GM19193 (cell line): ENCODE results near the gene ENO4.

Source experiments
- POLR2A ChIP-seq: IDR thresholded peaks from 4 replicates; pipeline ENCODE4 v1.6.1; 2011; ENCODE audit not compliant: insufficient read depth, insufficient read length; ENCODE audit errors: extremely low read depth

The ENO4 gene

DNA sequence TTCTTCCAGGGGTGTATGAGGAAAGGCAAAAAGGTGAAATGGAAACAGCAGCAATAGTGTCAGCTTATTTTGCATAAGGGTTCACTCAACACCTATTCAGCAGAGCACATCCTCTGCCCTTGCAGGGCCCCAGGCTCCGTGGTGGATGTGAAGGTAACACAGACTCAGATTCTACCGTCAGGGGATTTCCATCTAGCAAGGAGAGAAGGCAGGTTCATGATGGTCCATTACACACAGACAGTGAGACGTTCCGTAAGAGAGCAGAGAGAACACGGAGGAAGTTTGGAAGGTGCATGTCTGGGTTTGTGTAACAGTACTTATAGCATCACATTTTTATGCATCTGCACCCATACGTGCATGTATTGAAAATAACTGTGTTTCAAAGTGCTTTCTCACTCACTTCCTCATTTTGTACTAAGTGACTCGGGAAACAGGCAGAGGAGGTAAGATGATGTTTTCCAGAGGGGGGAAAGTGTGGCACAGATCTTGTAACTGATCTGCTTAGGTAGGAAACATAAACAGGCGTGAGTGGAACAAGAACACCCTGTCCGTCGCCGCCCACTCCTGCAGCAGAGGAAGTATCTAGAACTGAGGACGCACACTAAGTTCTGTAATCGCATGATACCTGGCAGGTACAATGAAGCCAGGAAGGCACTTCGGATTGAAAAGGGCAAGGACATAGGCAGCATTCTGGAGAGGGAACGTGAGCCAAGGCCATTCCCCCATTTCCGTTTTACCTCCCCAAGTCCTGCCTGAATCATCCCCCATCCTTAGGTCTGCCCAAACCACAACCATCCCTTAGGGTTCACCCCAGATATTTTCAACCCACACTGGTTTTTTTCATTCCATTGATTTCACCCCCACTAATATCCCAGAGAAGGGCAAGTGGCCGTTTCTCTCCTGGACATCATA is 1.0 kb upstream of the ENO4 start:
- TF ChIP-seq POLR2A = no peak

DNA sequence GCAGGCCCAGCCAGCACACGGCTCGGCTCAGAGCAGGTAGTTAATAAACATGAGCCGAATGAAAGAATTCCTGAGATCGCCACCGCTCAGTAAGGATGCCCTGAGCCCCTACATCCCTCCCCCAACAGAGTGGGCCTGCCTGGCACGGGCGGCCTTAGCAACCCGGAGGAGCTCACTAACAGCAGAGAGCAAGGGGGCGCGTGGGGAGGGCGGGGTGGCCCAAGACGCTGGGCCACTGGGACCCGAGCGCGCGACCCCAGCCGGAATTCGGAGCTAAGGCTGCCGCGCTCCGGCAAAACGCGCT is 403 bp upstream of the ENO4 start:
- TF ChIP-seq POLR2A = no peak

DNA sequence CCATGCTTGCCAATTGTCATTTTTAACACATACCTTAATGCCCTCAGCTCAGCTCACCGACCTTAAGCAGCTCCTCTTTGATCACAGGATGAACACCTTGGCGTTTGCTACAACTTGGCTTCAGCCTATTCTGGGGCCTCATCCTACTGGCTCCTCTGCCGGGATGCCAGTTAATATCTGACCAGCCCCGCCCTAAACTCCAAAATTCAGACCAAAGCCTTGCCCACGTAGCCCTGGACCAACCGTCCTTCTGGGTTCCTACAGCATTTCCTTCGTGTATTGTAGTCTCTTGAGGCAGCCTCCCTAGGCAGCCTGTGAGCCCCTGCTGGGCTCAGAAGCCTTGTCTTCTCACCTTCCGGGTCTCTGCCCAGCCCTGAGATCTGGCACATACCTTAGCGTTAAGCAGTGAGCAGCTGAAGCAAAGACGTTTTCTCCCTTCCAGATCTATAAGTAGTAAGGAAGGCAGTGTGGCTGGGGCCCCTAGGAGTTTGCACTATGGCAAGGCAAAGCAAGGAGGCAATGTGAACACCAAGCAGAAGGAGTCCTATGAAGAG is 836 bp downstream of the ENO4 start:
- TF ChIP-seq POLR2A = no peak

DNA sequence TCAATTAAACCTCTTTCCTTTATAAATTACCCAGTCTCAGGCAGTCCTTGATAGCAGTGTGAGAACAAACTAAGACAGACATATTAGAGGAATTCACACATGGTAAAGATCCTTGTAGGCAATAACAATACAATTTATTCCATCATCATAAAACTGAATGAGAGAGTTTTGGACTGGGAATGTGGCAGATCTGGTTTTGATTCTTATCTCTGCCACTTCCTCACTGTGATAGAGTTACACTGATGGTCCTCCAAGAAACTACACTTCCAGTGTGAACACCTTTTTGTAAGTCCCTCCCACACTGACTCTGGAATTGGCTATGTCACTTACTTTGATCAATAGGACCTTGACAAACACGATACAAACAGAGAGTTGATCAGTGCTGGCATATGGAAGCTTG is 2.9 kb downstream of the ENO4 start:
- no peak for TF ChIP-seq POLR2A

DNA sequence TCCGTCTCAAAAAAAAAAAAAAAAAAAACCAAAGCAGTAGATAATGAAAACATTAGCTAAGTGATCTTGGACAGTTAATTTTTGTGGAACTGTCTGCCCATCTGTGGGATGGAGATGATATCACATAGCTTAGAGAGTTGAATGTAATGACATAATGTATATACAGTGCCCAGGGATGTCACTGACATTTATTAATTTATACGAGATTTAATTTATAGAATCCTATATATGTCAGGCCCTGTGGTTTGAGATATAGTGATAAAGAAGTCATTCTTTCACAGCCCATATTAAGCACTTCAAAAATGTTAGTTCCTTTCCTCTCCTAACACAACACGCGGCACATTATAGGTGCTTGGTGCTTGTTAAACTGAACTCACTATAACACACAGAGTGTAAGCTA is 4.0 kb downstream of the ENO4 start:
- no peak for TF ChIP-seq POLR2A

DNA sequence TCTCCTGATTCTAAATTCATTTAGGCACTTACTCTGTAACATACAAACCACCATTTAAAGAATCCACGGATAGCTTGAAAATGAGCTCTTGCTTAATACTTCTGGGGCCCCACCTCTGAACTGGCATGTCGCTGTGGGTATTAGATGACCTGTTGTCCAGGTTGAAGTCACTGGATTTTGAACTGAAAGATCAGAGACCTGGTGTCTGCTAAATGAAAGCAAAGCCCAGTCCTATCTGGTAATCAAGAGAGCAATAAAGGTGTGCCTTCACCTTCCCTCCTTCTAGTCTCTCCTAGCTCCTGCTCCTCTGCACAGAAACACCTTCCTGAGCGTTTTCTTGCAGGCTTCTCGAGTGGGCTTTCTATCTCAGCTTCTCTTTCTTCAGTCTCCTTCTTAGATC is 4.4 kb downstream of the ENO4 start:
- TF ChIP-seq POLR2A = no peak

DNA sequence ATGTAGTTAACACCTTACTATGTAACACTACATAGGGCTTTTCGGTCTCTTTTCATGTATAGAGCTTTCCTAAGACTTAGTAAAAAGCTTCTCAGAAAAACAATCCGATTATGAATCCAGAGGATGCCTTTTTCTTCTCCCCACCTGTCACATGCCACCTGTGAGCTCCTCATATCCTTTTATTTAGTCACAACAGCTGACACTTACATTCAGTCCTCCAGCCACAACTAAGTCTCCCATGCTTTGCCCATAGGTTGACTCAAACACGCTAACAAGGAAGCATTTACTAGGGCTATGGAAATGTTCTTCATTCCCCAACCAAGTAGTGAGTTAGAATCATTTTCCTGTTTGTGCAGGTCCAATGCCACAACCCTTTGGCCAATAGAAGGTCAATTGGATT is 7.9 kb downstream of the ENO4 start:
- no peak for TF ChIP-seq POLR2A

DNA sequence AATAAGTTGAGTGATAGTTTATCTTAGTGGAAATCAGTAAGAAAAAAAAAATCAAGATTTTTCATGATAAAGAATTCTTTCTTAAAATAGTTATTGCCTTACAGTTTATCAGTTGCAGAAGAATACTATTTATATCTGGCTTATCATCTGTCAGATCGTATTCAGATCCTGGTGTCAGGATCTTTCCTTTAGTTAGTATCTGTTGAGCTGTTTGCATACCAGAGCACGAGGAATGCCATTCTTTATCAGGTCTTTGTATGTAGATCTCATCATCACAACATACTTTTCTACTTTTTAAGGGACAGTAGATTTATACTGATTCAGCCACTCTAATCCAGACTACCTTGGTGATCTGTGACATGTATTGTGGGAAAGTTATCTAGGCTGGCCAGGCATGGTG is 12.5 kb downstream of the ENO4 start:
- TF ChIP-seq POLR2A = no peak

DNA sequence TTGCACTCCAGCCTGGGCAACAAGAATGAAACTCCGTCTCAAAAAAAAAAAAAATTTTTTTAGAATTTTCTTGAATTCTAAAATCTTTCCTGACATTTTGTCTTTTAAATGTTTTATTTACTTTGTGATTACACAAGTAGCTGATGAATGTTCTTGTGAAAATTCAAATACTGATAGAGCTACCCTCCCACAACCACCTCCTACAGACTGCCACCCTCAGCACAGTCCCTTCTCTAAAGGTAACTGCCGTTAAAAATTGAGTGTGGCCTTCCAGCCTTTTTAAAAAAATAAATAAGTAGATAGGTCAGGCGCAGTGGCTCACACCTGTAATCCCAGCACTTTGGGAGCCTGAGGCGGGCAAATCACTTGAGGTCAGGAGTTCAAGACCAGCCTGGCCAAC is 15.1 kb downstream of the ENO4 start:
- no peak for TF ChIP-seq POLR2A

DNA sequence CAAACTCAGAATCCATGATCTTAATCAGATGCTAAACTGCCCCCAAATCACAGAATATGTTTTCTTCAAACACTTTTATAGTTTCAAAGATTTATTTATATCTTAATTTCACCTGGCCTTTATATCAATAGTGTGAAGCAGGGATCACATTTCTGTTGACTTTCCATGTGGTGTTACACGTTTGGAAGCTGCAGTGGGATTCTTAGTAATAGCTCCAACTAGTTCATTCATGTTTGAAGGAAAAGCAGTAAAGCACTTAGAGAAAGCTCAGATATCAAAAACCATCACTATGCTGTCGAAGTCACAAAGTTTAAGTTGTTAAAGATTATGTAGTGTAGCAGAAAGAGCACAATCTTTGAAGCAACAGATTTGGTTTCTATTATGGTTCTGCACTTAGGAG is 16.8 kb downstream of the ENO4 start:
- no peak for TF ChIP-seq POLR2A

DNA sequence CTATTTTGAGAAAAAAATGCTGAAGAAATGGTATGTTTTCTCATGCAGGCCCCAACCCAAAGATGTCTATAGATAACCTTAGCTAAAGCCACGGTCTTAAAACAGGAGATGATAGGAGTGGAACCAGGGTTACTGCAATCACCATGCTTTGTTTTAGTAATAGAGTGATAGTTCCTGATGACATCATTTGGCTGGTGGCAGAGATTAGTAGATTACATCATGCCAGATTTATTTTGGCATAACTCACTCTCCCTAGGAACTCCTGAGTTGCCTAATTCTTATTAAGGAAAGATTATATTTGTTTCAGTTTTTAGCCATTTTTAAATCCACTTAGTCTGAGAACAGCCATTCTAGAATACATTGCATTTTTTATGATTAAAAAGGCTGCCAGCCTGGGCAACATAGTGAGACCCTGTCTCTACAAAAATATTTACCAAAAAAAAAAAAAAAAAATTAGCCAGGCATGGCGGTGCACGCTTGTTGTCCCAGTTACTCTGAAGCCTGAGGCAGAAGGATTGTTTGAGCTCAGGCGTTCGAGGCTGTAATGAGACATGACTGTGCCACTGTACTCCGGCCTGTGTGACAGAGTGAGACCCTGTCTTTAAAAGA is 17.8 kb downstream of the ENO4 start:
- no peak for TF ChIP-seq POLR2A

DNA sequence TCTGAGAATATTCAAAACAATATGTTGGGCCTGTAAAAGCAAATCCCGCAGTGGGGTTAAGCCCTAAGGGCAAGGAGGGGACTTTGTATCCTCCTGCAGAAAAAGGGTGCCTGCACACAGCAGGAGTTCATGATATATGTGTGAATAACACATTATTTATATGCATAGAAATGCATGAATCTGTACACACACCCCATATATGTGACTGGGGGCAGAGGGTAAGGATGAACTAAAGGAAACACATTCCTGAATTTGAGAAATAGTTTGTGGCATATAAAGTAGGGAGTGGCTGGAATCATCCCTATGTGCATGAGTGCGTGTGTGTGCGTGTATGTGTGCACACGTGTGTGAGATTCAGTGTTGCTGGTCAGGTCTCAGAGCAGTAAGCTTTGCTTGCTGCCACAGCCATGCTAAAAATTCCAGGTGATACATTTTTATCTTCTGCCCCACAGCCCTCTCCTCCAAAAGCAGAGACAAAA is 18.9 kb downstream of the ENO4 start:
- TF ChIP-seq POLR2A = no peak

DNA sequence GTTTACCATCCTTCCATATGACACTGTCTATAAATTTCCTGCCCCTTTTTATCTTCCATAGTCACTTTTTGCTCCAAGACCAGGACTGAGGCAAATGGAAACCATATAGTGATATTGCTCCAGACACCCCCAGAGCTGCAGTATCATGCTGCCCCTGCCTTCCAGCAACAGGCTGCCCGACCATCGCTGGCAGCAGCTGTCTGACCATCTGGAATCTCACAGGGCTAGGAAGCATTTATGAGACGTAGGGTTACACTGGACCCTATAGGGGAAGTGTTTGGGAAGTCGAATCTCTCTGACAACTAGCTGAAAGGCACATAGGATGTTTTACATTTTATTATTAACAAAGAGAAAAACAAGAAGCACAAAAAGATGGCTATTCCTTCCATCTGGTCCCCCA is 19.4 kb downstream of the ENO4 start:
- TF ChIP-seq POLR2A = no peak

DNA sequence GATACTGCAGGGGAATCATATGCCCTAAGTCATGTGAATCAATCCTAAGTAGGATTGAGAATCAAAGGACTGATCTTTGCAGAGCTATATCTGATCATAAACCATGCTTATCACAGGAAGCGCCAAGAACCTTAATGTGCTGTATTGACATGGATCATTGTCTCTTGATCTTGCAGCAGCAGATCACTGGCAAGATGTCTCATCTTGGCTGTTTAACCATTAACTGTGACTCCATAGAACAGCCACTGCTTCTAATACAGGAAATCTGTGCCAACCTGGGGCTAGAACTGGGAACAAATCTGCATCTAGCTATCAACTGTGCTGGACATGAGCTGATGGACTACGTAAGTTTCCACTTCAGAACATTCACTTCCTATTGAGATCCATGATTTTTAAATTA is 21.6 kb downstream of the ENO4 start:
- TF ChIP-seq POLR2A = no peak

DNA sequence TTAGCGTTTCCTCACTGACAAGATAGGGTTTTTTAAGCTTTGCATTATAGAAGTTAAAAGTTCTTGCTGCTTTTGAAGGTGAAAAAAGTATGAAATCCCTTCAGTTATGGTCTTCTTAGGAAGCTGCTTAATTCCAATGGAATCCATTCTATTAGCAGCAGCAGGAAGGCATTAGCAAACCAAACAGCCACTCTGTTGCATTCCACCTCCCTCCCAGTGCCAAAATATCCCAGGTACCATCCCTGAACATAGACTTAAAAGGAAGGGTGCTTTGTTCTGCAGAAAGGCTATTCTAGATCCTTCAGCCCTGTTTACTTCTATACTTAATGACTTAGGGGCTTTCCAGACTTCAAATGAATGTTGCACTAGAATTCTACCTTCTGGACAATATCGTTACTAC is 23.8 kb downstream of the ENO4 start:
- TF ChIP-seq POLR2A = no peak

DNA sequence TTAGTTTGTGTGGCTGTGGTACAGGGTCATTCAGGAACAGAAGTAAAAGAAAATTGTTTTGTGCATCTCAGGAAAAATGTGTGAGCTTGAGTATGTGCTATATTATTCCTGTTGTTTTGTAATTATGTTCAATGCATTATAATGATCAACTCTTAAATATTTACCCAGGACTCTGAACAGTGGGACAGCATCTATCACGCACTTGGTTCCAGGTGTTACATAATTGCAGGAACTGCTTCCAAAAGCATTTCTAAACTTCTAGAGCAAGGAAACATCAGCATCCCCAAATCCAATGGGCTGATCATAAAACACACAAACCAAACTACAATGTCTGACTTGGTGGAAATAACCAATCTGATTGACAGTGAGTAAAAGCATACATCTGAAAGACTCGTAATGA is 26.6 kb downstream of the ENO4 start:
- TF ChIP-seq POLR2A = no peak
